Esophagus (tissue), 2 donors: ENCODE measurements around the gene EEF1A2. TPM values are rescaled to one million over a fixed set of nuclear protein-coding genes. Genes with fewer than 3 reads are reported as not detected.

ENCODE experiments used
- H3K27ac ChIP-seq, 2 donors: one replicate each; pipeline ENCODE4 v1.5.1; 2013; ENCODE audit warnings: low read depth in 2 of 2, mild to moderate bottlenecking in 2 of 2, inconsistent platforms in 1 of 2, low read length in 1 of 2, moderate library complexity in 1 of 2
- H3K27me3 ChIP-seq, 2 donors: one replicate each; pipeline ENCODE4 v1.6.1; 2013; ENCODE audit warnings: low read length in 2 of 2, control low read depth in 1 of 2, mild to moderate bottlenecking in 1 of 2; ENCODE audit not compliant: insufficient read depth in 2 of 2, control insufficient read depth in 1 of 2
- H3K36me3 ChIP-seq, 2 donors: one replicate each; pipeline ENCODE4 v1.6.1; 2013; ENCODE audit warnings: low read length in 1 of 2; ENCODE audit not compliant: control insufficient read depth in 2 of 2, insufficient read depth in 2 of 2
- H3K4me1 ChIP-seq, 2 donors: one replicate each; pipeline ENCODE4 v1.6.1; 2013; ENCODE audit warnings: low read length in 1 of 2; ENCODE audit not compliant: control insufficient read depth in 2 of 2, insufficient read depth in 2 of 2
- H3K4me3 ChIP-seq, 2 donors: one replicate each; pipeline ENCODE4 v1.5.1; 2013; ENCODE audit warnings: low read length in 2 of 2, mild to moderate bottlenecking in 2 of 2, low read depth in 1 of 2, moderate library complexity in 1 of 2
- H3K9me3 ChIP-seq, 2 donors: one replicate each; pipeline ENCODE4 v1.6.1; 2013; ENCODE audit warnings: mild to moderate bottlenecking in 2 of 2, low read depth in 1 of 2, low read length in 1 of 2, moderate library complexity in 1 of 2; ENCODE audit not compliant: control insufficient read depth in 2 of 2, insufficient read depth in 1 of 2
- WGBS, 2 donors: extraction: QIAGEN DNeasy Blood & Tissue Kit; methylation state at CpG; one replicate each; pipeline ENCODE4 v1.1.7; 2013; 5-methylcytosine and 5-hydroxymethylcytosine counted together
- polyA plus RNA-seq, 2 donors: library from polyadenylated mRNA; stranded (reverse); fragments of 200-250 nt; gene quantifications; one replicate each; pipeline ENCODE4 v1.2.3, GENCODE V29; 2013
- donor health status: healthy with polysubstance abuse.
- donor health status: Bipolar disorder and iron deficiency.

The EEF1A2 gene
- polyA plus RNA-seq, 2 donors: 0.86 to 7.3 TPM

GRCh38 chr20:63477061-63477616 lies 21.7 kb downstream of the EEF1A2 start:
- H3K27me3 ChIP-seq: peaks cover under 1 to 18% of the 10 kb centered on the region in 2 donors
- no peak overlapping the region for H3K4me3 ChIP-seq
- WGBS, 2 donors: 35 to 37% methylated on average over 21 of the region's 21 CpGs
- H3K36me3 ChIP-seq: no peaks in the 10 kb centered on the region
- peaks cover 2 to 6% of the 10 kb centered on the region in 2 donors for H3K4me1 ChIP-seq
- no peak overlapping the region for H3K27ac ChIP-seq
- H3K9me3 ChIP-seq: no peaks in the 10 kb centered on the region

DNA sequence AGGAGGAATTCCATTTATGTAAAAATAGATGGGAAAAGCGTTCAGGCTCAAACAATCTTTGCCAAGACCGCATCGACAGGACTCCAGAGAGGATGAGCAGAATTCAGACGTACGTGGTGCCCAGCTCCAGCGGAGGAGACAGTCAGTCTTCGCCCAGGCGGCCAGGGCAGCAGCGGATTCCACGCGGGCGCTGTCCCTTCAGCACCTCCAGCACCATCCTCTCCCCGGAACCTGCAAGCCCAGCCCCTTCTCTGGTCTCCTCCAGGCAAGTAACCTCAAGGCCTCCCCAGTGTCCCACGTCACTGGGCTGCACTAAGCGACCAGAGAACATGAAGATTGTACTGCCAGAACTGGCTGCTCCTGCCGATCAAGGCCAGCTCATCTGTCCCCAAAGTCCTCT lies 23.7 kb downstream of the EEF1A2 start:
- Histone ChIP-seq H3K9me3 (no peaks in the 10 kb centered on the region), H3K4me3 (no peak overlapping the region), H3K36me3 (no peaks in the 10 kb centered on the region), H3K27ac (no peak overlapping the region), H3K4me1 (peaks cover 7 to 10% of the 10 kb centered on the region in 2 donors), H3K27me3 (peaks cover 6 to 27% of the 10 kb centered on the region in 2 donors)
- 11 to 13% methylated on average over 16 of the region's 16 CpGs for WGBS, 2 donors

DNA sequence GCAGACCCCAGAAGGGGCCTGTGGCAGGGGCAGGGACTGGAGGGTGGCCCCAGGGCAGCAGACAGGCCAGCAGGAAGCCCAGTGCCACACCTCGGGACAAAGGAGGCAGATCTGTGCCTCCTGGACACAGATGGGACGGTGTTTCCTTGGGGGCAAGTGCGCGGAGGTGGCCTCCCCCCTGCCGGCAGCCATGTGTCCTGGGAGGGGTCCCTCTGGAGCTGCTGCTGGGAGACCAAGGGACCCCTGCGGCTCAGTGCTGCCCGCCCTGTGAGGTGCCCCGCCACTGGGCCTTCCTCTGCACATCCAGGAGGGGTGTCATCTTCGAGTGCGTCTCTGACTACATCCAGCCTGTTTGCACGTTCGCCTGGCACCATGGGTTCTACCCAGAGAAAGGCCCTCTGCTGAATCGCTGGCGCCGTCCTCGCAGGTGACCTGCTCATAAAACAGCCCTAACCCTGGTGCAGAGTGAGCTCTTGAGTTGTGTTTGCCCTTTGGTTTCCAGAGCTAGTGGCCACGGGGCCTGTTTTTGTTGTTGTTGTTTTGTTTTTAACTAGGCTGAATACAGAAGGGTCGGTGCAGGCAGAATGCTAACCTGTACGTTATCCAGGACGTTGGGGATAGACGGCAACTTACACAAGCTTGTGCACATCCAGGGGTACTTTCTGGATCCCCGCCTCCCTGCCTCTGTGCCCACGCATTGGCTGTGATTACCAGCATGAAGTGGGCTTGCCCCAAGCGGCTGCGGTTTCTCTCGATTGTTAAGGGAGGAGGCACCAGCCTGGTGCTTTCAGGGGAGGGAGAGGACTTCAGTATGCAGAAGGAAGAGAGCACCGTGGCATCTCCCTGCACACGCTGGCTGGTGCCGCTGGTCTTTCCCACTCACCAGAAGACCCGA lies 25.1 kb downstream of the EEF1A2 start:
- Histone ChIP-seq H3K9me3 (no peaks in the 10 kb centered on the region), H3K27ac (no peak overlapping the region), H3K4me3 (no peak overlapping the region), H3K4me1 (peaks cover 7 to 10% of the 10 kb centered on the region in 2 donors), H3K36me3 (no peaks in the 10 kb centered on the region), H3K27me3 (peaks cover 6 to 28% of the 10 kb centered on the region in 2 donors)
- WGBS, 2 donors: 30 to 34% methylated on average over 30 of the region's 30 CpGs

- WGBS, 2 donors: 50 to 53% methylated on average over 11 of the region's 13 CpGs
- peaks cover 6 to 26% of the 10 kb centered on the region in 2 donors for H3K27me3 ChIP-seq
- peaks cover 7 to 10% of the 10 kb centered on the region in 2 donors for H3K4me1 ChIP-seq
- no peaks in the 10 kb centered on the region for H3K9me3 ChIP-seq
- H3K36me3 ChIP-seq: no peaks in the 10 kb centered on the region
- H3K27ac ChIP-seq: no peak overlapping the region
- no peak overlapping the region for H3K4me3 ChIP-seq
These were observed 26.0 kb downstream of the EEF1A2 start for GRCh38 chr20:63472862-63473390.

DNA sequence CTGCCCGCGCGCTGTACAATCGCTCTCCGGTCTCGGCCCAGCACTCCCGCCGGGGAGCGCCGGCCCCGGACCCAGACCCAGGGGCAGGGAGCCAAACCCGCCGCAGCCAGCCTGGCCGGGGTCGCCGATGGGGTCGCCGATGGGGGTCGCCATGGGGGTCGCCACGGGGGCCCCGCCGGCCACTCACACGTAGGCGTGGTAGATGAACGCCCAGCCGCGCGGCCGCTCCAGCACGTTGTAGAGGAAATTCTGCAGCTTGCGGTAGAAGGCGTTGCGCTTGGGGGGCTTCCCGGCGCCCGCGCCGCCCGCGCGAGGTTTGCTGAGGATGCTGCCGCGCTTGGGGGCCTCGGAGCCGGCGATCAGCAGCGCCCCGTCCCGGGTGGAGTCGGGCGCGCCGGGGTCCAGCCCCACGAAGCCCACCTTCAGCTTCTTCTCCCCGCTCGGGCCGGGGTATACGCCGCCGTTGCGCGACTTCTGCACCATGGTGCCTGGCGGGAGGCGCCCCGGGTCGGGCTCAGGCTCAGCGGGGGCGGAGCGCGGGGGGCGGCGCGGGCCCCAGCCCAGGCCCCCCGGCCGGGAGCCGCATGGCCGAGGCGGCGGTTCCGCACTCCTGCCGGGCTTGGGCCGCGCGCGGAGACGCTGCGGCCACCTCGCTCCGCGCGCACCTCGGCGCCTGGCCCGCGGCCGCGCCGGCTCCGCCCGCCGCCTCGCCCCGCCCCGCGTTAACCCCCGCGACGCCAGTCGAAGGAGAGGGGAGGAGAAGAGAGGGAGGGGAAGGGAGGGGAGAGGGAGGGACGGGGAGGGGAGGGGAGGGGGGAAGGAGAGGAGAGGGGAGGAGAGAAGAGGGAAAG lies 26.7 kb downstream of the EEF1A2 start, which contains the start of gene KCNQ2:
TSS of gene KCNQ2 (minus strand) at position 675 of the 851 bp plus-strand sequence. CDS start at position 483, 192 bp downstream.
- 1 to 2% methylated on average over 59 to 110 of the region's 111 CpGs for WGBS, 2 donors
- Histone ChIP-seq H3K9me3 (no peaks in the 10 kb centered on the region), H3K36me3 (no peaks in the 10 kb centered on the region), H3K4me3 (peak within 1 kb of the TSS in 1 of 2 donors; percentile 5), H3K4me1 (peaks cover 7 to 10% of the 10 kb centered on the region in 2 donors), H3K27me3 (peaks cover 6 to 26% of the 10 kb centered on the region in 2 donors), H3K27ac (no peak within 1 kb of the TSS)

DNA sequence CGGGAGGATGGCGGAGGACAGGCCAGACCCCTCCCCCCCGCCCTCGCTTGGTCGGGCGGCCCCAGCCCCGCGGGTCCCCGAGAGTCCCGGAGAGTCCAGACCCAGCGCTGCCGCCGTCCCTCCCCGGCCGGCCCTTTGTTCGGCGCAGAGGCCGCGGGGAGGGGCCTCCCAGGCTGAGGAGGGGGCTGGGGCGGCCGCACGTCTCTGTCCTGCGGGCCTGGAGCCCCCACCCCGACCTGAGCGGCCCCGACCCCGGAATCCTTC lies 27.2 kb downstream of the EEF1A2 start:
- Histone ChIP-seq H3K27ac (no peak overlapping the region), H3K36me3 (no peaks in the 10 kb centered on the region), H3K9me3 (no peaks in the 10 kb centered on the region), H3K4me1 (peaks cover 7 to 10% of the 10 kb centered on the region in 2 donors), H3K27me3 (peaks cover 6 to 26% of the 10 kb centered on the region in 2 donors), H3K4me3 (no peak overlapping the region)
- 2 to 4% methylated on average over 8 to 27 of the region's 27 CpGs for WGBS, 2 donors

DNA sequence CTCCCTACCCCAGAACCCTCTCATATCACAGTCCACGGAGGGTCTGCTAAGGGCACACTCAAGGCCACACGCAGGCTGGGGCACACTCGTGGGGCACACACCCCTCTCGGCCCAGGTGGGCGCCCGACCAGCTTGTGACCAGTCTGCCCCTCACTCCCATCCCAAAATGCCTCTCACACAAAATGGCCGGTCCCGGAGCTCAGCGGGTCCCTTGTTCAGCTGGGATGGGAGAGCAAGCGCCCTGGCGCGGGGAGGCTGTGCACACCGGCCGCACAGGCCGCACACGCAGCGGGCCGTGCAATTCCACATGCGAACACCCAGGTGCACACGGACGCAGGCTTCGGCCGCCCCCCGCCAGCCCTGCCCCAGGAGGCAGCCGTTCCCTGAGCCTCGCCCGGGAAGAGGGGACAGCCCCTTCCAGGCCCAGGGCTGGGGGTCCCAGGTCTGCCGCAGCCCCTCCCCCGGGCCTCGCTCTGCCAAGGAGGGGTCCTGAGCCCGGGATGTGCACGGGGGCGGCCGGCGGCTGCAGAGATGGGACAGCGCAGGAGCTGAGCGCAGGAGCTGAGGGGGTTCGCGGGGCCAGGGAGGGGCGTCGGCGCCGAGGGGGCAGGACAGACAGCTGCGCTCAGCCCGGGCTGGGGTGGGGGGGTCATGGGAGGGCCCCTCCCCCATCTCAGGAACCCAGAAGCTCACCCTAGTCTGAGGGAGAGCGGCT lies 27.7 kb downstream of the EEF1A2 start:
- Histone ChIP-seq H3K9me3 (no peaks in the 10 kb centered on the region), H3K4me3 (no peak overlapping the region), H3K36me3 (no peaks in the 10 kb centered on the region), H3K27ac (no peak overlapping the region), H3K4me1 (peaks cover 7 to 10% of the 10 kb centered on the region in 2 donors), H3K27me3 (peaks cover 6 to 26% of the 10 kb centered on the region in 2 donors)
- WGBS, 2 donors: 13% methylated on average over 34 to 45 of the region's 46 CpGs

- 67 to 69% methylated on average over 10 of the region's 10 CpGs for WGBS, 2 donors
These were observed 28.5 kb downstream of the EEF1A2 start for GRCh38 chr20:63470410-63470809.

GRCh38 chr20:63469713-63470101 lies 29.2 kb downstream of the EEF1A2 start:
- Histone ChIP-seq H3K4me1 (peaks cover 7 to 10% of the 10 kb centered on the region in 2 donors), H3K9me3 (no peaks in the 10 kb centered on the region), H3K4me3 (no peak overlapping the region), H3K27ac (no peak overlapping the region), H3K27me3 (peaks cover 6 to 24% of the 10 kb centered on the region in 2 donors), H3K36me3 (no peaks in the 10 kb centered on the region)
- 62 to 70% methylated on average over 13 of the region's 13 CpGs for WGBS, 2 donors

More at GRCh38 chr20:63470410-63470809, 28.5 kb downstream of the EEF1A2 start:
- no peak overlapping the region for H3K27ac ChIP-seq
- H3K36me3 ChIP-seq: no peaks in the 10 kb centered on the region
- no peaks in the 10 kb centered on the region for H3K9me3 ChIP-seq
- H3K4me3 ChIP-seq: no peak overlapping the region
- peaks cover 7 to 10% of the 10 kb centered on the region in 2 donors for H3K4me1 ChIP-seq
- peaks cover 6 to 26% of the 10 kb centered on the region in 2 donors for H3K27me3 ChIP-seq
